H9 (cell line): ENCODE results near the gene RGS6. TPM values are rescaled to one million over a fixed set of nuclear protein-coding genes. Genes with fewer than 3 reads are reported as not detected.

Source experiments
- DNase-seq: peaks from one replicate; pipeline ENCODE4 v3.0.0-alpha.2; 2017
- H2AFZ ChIP-seq: one replicate; pipeline ENCODE4 v1.6.1; 2013; ENCODE audit warnings: mild to moderate bottlenecking, low read length, control low read depth, moderate library complexity
- H2AK5ac ChIP-seq: 2 replicates; pipeline ENCODE4 v1.6.1; 2013; ENCODE audit warnings: low read length, control low read depth, mixed read lengths; ENCODE audit not compliant: insufficient read length
- H2BK120ac ChIP-seq: one replicate; pipeline ENCODE4 v1.6.1; 2013; ENCODE audit warnings: low read depth, mild to moderate bottlenecking, low read length, control low read depth, inconsistent platforms; ENCODE audit not compliant: poor library complexity, severe bottlenecking
- H2BK12ac ChIP-seq: 2 replicates; pipeline ENCODE4 v1.6.1; 2013; ENCODE audit warnings: low read length, control low read depth, mixed read lengths, low read depth; ENCODE audit not compliant: insufficient read length
- H2BK15ac ChIP-seq: 2 replicates; pipeline ENCODE4 v1.6.1; 2013; ENCODE audit warnings: low read depth, low read length, control low read depth
- H2BK20ac ChIP-seq: one replicate; pipeline ENCODE4 v1.6.1; 2013; ENCODE audit warnings: low read depth, mild to moderate bottlenecking, low read length, control low read depth, inconsistent platforms; ENCODE audit not compliant: poor library complexity, severe bottlenecking
- H2BK5ac ChIP-seq: 2 replicates; pipeline ENCODE4 v1.6.1; 2013; ENCODE audit warnings: low read length, control low read depth, mixed read lengths; ENCODE audit not compliant: insufficient read length
- H3K14ac ChIP-seq: 2 replicates; pipeline ENCODE4 v1.6.1; 2013; ENCODE audit warnings: low read length, control low read depth; ENCODE audit not compliant: insufficient read depth
- H3K18ac ChIP-seq: 2 replicates; pipeline ENCODE4 v1.6.1; 2013; ENCODE audit warnings: low read depth, mild to moderate bottlenecking, mixed read lengths, low read length, control low read depth; ENCODE audit not compliant: insufficient read length
- H3K23ac ChIP-seq: 2 replicates; pipeline ENCODE4 v1.6.1; 2013; ENCODE audit warnings: low read length, control low read depth, mixed read lengths, low read depth; ENCODE audit not compliant: insufficient read length
- H3K23me2 ChIP-seq: 2 replicates; pipeline ENCODE4 v1.6.1; 2013; ENCODE audit warnings: low read depth, mild to moderate bottlenecking, mixed read lengths, low read length, control low read depth; ENCODE audit not compliant: insufficient read length, poor library complexity, severe bottlenecking
- H3K27ac ChIP-seq: 2 replicates; pipeline ENCODE4 v1.5.1; 2013; ENCODE audit warnings: low read length, control low read depth, mixed read lengths, low read depth; ENCODE audit not compliant: insufficient read length
- H3K27me3 ChIP-seq: 2 replicates; pipeline ENCODE4 v1.6.1; 2013; ENCODE audit warnings: low read length, control low read depth, inconsistent platforms; ENCODE audit not compliant: insufficient read depth
- H3K4ac ChIP-seq: 2 replicates; pipeline ENCODE4 v1.6.1; 2013; ENCODE audit warnings: low read depth, mild to moderate bottlenecking, control low read depth, inconsistent platforms, low read length, moderate library complexity
- H3K4me1 ChIP-seq: 2 replicates; pipeline ENCODE4 v1.6.1; 2013; ENCODE audit warnings: low read length, control low read depth, inconsistent platforms; ENCODE audit not compliant: insufficient read depth
- H3K4me2 ChIP-seq: 2 replicates; pipeline ENCODE4 v1.6.1; 2013; ENCODE audit warnings: low read length, control low read depth, mixed read lengths; ENCODE audit not compliant: insufficient read length, insufficient read depth
- H3K56ac ChIP-seq: 2 replicates; pipeline ENCODE4 v1.6.1; 2013; ENCODE audit warnings: low read depth, mild to moderate bottlenecking, mixed read lengths, low read length, control low read depth; ENCODE audit not compliant: insufficient read length
- H3K79me1 ChIP-seq: 2 replicates; pipeline ENCODE4 v1.6.1; 2013; ENCODE audit warnings: low read depth, mild to moderate bottlenecking, moderate library complexity, low read length, control low read depth, inconsistent platforms; ENCODE audit not compliant: insufficient read depth, poor library complexity, severe bottlenecking
- H3K79me2 ChIP-seq: 2 replicates; pipeline ENCODE4 v1.6.1; 2013; ENCODE audit warnings: low read length, control low read depth, inconsistent platforms; ENCODE audit not compliant: insufficient read depth
- H3K9ac ChIP-seq: 2 replicates; pipeline ENCODE4 v1.6.1; 2013; ENCODE audit warnings: low read length, control low read depth, mixed read lengths; ENCODE audit not compliant: insufficient read length; ENCODE audit errors: extremely low read depth
- H3K9me3 ChIP-seq: one replicate; pipeline ENCODE4 v1.6.1; 2013; ENCODE audit warnings: low read depth, low read length, inconsistent platforms; ENCODE audit not compliant: control insufficient read depth
- H3T11ph ChIP-seq: one replicate; pipeline ENCODE4 v1.6.1; 2013; ENCODE audit warnings: mild to moderate bottlenecking, low read length, control low read depth, inconsistent platforms
- H4K20me1 ChIP-seq: one replicate; pipeline ENCODE4 v1.6.1; 2013; ENCODE audit not compliant: control insufficient read depth, insufficient read length, insufficient read depth
- H4K5ac ChIP-seq: 2 replicates; pipeline ENCODE4 v1.6.1; 2013; ENCODE audit warnings: low read depth, mild to moderate bottlenecking, mixed read lengths, low read length, control low read depth; ENCODE audit not compliant: insufficient read length
- H4K8ac ChIP-seq: replicated peaks from 2 replicates; pipeline ENCODE4 v1.6.1; 2013; ENCODE audit warnings: low read length, control low read depth, mixed read lengths, low read depth; ENCODE audit not compliant: insufficient read length
- H4K91ac ChIP-seq: 2 replicates; pipeline ENCODE4 v1.6.1; 2013; ENCODE audit warnings: low read depth, mild to moderate bottlenecking, moderate library complexity, mixed read lengths, low read length, control low read depth; ENCODE audit not compliant: insufficient read length
- H3K27ac Mint-ChIP-seq, 3 experiments: 2 replicates in 2 of 3; 3 replicates in 1 of 3; pipeline ENCODE4 v1.8.0; 2020 to 2021; ENCODE audit warnings: mixed read lengths in 3 of 3, mild to moderate bottlenecking in 1 of 3, moderate library complexity in 1 of 3
- H3K27me3 Mint-ChIP-seq: 2 replicates; pipeline ENCODE4 v1.8.0; 2021; ENCODE audit warnings: low read depth, mild to moderate bottlenecking, moderate library complexity, mixed read lengths
- H3K36me3 Mint-ChIP-seq, 3 experiments: 2 replicates in 2 of 3; 3 replicates in 1 of 3; pipeline ENCODE4 v1.8.0; 2020 to 2021; ENCODE audit warnings: low read depth in 3 of 3, mixed read lengths in 3 of 3; ENCODE audit not compliant: insufficient read depth in 1 of 3
- H3K4me1 Mint-ChIP-seq, 2 experiments: 2 replicates each; pipeline ENCODE4 v1.8.0; 2020; ENCODE audit warnings: mixed read lengths in 2 of 2
- H3K4me3 Mint-ChIP-seq, 2 experiments: 2 replicates in 1 of 2; 3 replicates in 1 of 2; pipeline ENCODE4 v1.8.0; 2020 to 2021; ENCODE audit warnings: mild to moderate bottlenecking in 2 of 2, mixed read lengths in 2 of 2, moderate library complexity in 1 of 2
- H3K9me3 Mint-ChIP-seq, 2 experiments: 2 replicates in 1 of 2; 3 replicates in 1 of 2; pipeline ENCODE4 v1.8.0; 2020; ENCODE audit warnings: mild to moderate bottlenecking in 2 of 2, mixed read lengths in 2 of 2, moderate library complexity in 1 of 2
- WGBS: extraction: QIAGEN DNeasy Blood & Tissue Kit; methylation state at CpG from one replicate; pipeline ENCODE4 v1.1.7; 2013; ENCODE audit warnings: missing lambda C conversion rate, low lambda C conversion rate, mixed read lengths; ENCODE audit not compliant: insufficient read length; ENCODE audit errors: extremely low coverage; 5-methylcytosine and 5-hydroxymethylcytosine counted together
- total RNA-seq: library from RNA; stranded (reverse); gene quantifications from 2 replicates; pipeline ENCODE4 v1.2.1, GENCODE V29; 2021
- TF ChIP-seq, protein P1 (sequence below): fragments of 200-600 bp; sonication (generic); conservative IDR thresholded peaks from 3 replicates; pipeline ENCODE4 v1.8.0; 2021; ENCODE audit warnings: antibody characterized with exemption, mild to moderate bottlenecking

RGS6 gene
- total RNA-seq, 1 experiment from 2014 or later = 3.0 TPM

DNA sequence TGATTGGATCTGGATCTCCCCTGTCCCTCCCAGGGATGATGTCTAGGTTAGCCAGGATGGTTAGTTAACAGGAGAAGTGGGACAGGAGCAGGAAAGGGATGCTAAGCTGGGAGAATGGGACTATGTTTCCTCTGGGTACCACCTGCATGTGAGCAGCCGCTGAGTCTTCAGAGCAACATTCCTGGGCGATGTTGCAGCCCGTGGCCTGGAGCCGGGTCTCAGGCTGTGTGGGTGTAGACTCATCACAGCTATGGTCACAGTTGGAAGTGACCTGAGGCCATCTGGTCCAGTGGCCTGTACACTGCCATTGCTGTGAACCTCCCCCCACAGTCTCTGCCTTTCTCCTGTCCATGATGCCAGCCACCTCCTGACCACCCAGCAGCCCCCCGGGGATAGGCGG, 539.1 kb downstream of the RGS6 start:
- Histone ChIP-seq H2BK12ac (no peak overlapping the region), H3K79me2 (no peaks in the 10 kb centered on the region), H4K5ac (no peak overlapping the region), H3K79me1 (no peaks in the 10 kb centered on the region), H2BK20ac (no peak overlapping the region), H3T11ph (no peak overlapping the region), H4K20me1 (no peaks in the 10 kb centered on the region), H3K14ac (no peak overlapping the region), H3K9me3 (peaks cover 3% of the 10 kb centered on the region), H3K23me2 (no peaks in the 10 kb centered on the region), H4K91ac (no peak overlapping the region), H3K4me1 (no peaks in the 10 kb centered on the region), H2BK120ac (no peak overlapping the region), H2AK5ac (no peak overlapping the region), H3K56ac (no peak overlapping the region), H3K4me2 (no peak overlapping the region), H3K27ac (no peak overlapping the region), H2BK15ac (no peak overlapping the region), H3K4ac (no peak overlapping the region), H3K27me3 (no peaks in the 10 kb centered on the region), H3K18ac (no peak overlapping the region), H3K23ac (no peak overlapping the region), H3K9ac (no peak overlapping the region), H2AFZ (no peak overlapping the region), H2BK5ac (no peak overlapping the region), H4K8ac (no peak overlapping the region)
- TF ChIP-seq, protein P1, sequence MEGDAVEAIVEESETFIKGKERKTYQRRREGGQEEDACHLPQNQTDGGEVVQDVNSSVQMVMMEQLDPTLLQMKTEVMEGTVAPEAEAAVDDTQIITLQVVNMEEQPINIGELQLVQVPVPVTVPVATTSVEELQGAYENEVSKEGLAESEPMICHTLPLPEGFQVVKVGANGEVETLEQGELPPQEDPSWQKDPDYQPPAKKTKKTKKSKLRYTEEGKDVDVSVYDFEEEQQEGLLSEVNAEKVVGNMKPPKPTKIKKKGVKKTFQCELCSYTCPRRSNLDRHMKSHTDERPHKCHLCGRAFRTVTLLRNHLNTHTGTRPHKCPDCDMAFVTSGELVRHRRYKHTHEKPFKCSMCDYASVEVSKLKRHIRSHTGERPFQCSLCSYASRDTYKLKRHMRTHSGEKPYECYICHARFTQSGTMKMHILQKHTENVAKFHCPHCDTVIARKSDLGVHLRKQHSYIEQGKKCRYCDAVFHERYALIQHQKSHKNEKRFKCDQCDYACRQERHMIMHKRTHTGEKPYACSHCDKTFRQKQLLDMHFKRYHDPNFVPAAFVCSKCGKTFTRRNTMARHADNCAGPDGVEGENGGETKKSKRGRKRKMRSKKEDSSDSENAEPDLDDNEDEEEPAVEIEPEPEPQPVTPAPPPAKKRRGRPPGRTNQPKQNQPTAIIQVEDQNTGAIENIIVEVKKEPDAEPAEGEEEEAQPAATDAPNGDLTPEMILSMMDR = no peak
- no CpG with 5 or more reads among the region's 6 CpGs for WGBS
- Mint-ChIP-seq H3K27ac (no peak overlapping the region), H3K36me3 (peaks cover 3 to 11% (median 3%) of the 10 kb centered on the region in 3 experiments; a peak in 5 of 7 replicates), H3K9me3 (peaks cover 11 to 13% of the 10 kb centered on the region in 2 experiments), H3K4me1 (peaks cover 0 to 3% of the 10 kb centered on the region in 2 experiments; a peak in 2 of 4 replicates), H3K27me3 (no peaks in the 10 kb centered on the region), H3K4me3 (no peak overlapping the region)
- no peak for DNase-seq
